CD4-positive, alpha-beta T cell (primary cell): ENCODE data around the gene SFN. TPM values are rescaled to one million over a fixed set of nuclear protein-coding genes. Genes with fewer than 3 reads are reported as not detected.

Experiments
- ATAC-seq: fragments of 200-7000 bp; cut with Tn5 transposase; one replicate; pipeline ENCODE4 v1.10.0; 2022; ENCODE audit warnings: mild to moderate bottlenecking; ENCODE audit not compliant: poor library complexity
- CTCF ChIA-PET: fragments of 350-600 bp; sonication (Branson Sonifier 250); formaldehyde crosslinking; loops from one replicate; lab custom pipeline; 2021; ENCODE audit warnings: antibody characterized with exemption, inconsistent platforms; lab: Charles Lee
- POLR2A ChIA-PET: fragments of 350-600 bp; sonication (Branson Sonifier 250); formaldehyde crosslinking; loops from one replicate; lab custom pipeline; 2021; ENCODE audit warnings: antibody characterized with exemption, inconsistent platforms; lab: Charles Lee
- DNase-seq, 14 experiments: peaks; one replicate each; pipeline ENCODE4 v3.0.0-alpha.2; 2013 to 2020; ENCODE audit warnings: mixed read lengths in 2 of 14
- H3K27ac ChIP-seq, 2 donors: one replicate each; pipeline versions ENCODE4 v1.5.1 to v1.7.0; 2013; ENCODE audit warnings: low read length in 2 of 2, low read depth in 1 of 2, mild to moderate bottlenecking in 1 of 2
- H3K27me3 ChIP-seq, 2 experiments: 1 replicate in 1 of 2; 2 replicates in 1 of 2; pipeline versions ENCODE4 v1.6.1 to v1.7.0; 2013; ENCODE audit warnings: low read length in 2 of 2, control low read depth in 1 of 2, mild to moderate bottlenecking in 1 of 2, moderate library complexity in 1 of 2; ENCODE audit not compliant: insufficient read depth in 2 of 2, control insufficient read depth in 1 of 2
- H3K36me3 ChIP-seq: one replicate; pipeline ENCODE4 v1.6.1; 2013; ENCODE audit warnings: low read length, control low read depth; ENCODE audit not compliant: insufficient read depth
- H3K4me1 ChIP-seq: one replicate; pipeline ENCODE4 v1.6.1; 2013; ENCODE audit warnings: low read length, control low read depth; ENCODE audit not compliant: insufficient read depth
- H3K4me3 ChIP-seq: one replicate; pipeline ENCODE4 v1.5.1; 2013; ENCODE audit warnings: mild to moderate bottlenecking, low read length, moderate library complexity
- H3K9me3 ChIP-seq, 2 experiments: 1 replicate in 1 of 2; 2 replicates in 1 of 2; pipeline versions ENCODE4 v1.6.1 to v1.7.0; 2013; ENCODE audit warnings: low read length in 2 of 2, mild to moderate bottlenecking in 2 of 2, control low read depth in 1 of 2, moderate library complexity in 1 of 2; ENCODE audit not compliant: control insufficient read depth in 1 of 2, insufficient read depth in 1 of 2
- H3K27ac Mint-ChIP-seq: one replicate; pipeline ENCODE4 v1.8.0; 2020; ENCODE audit warnings: mixed read lengths
- H3K27me3 Mint-ChIP-seq: one replicate; pipeline ENCODE4 v1.8.0; 2021; ENCODE audit warnings: mixed read lengths
- H3K36me3 Mint-ChIP-seq: one replicate; pipeline ENCODE4 v1.8.0; 2021; ENCODE audit warnings: low read depth, mixed read lengths
- H3K4me1 Mint-ChIP-seq: one replicate; pipeline ENCODE4 v1.8.0; 2021; ENCODE audit warnings: low read depth, mixed read lengths
- H3K4me3 Mint-ChIP-seq: one replicate; pipeline ENCODE4 v1.8.0; 2020; ENCODE audit warnings: mild to moderate bottlenecking, mixed read lengths
- H3K9me3 Mint-ChIP-seq: one replicate; pipeline ENCODE4 v1.8.0; 2020; ENCODE audit warnings: mixed read lengths
- intact Hi-C, 2 experiments: fragments of 100-400 bp; cut with DNase I in 1 of 2; cut with micrococcal nuclease in 1 of 2; formaldehyde crosslinking; loops; one replicate each; pipeline versions ENCODE4 v1.15.1 to v1.9.0; 2023 to 2025; cut with DNase I, micrococcal nuclease
- total RNA-seq, 174 experiments: library from RNA in 2 of 174; stranded (reverse) in 2 of 174; gene quantifications; one replicate each; pipeline ENCODE4 v1.2.3 and lab custom pipeline; 2021 to 2026
- TF ChIP-seq, protein P1 (sequence below): fragments of 200-600 bp; IDR thresholded peaks from one replicate; pipeline ENCODE4 v1.8.0; 2022; ENCODE audit warnings: antibody characterized with exemption, mild to moderate bottlenecking

SFN gene
- total RNA-seq, 2 experiments from 2014 or later, result 1.2 to 2.0 TPM

DNA sequence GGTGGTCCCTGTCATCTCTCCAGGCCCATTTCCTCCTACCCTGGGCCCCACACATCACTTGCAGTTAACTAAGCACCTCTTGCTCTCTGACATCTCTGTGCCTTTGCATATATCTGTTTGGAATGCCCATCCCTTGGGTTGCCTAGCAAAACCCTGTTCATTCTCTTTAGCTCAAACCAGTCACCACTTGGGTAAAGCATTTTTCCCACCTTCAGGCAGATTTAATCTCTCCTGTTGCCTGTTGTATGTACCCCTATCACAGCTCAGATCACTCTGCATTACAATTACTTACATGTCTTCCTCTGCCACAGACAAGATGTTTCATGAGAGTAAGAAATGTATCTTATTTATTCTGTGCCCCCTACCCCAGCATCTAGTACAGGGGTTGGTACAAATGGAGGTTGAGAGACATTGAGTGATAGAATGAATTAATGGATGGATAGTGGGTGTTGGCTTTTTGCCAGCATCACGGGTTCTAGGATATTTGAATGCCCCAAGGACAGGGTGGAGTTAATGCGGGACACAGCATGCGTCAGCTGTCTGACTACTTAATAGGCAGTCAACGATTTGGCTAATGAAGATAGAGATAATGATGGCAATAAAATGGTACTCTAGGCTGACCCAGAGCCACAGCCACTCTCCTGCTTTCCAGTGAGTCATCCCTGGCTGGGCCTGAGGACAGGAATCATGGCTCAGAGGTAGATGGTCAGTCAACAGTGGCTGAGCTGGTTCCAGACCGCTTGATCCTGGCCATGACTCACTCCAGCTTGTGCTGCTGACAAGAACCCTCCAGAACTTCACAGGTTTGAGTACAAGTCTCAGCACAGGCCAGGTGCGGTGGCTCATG is 44.3 kb downstream of the SFN start:
- CTCF ChIA-PET, result no interaction called here
- Histone ChIP-seq H3K9me3 (no peaks in the 10 kb centered on the region), H3K36me3 (no peaks in the 10 kb centered on the region), H3K27me3 (no peaks in the 10 kb centered on the region), H3K4me1 (no peaks in the 10 kb centered on the region), H3K27ac (no peak overlapping the region), H3K4me3 (no peak overlapping the region)
- peak overlapping the region; percentile 3 for H3K4me3 Mint-ChIP-seq
- no peaks in the 10 kb centered on the region for H3K36me3 Mint-ChIP-seq
- intact Hi-C loops, result no loop called here
- DNase-seq (no peak), ATAC-seq (no peak)
- H3K27me3 Mint-ChIP-seq, result peaks cover 4% of the 10 kb centered on the region
- peaks cover 2% of the 10 kb centered on the region for H3K4me1 Mint-ChIP-seq
- POLR2A ChIA-PET, result no interaction called here
- TF ChIP-seq, protein P1, sequence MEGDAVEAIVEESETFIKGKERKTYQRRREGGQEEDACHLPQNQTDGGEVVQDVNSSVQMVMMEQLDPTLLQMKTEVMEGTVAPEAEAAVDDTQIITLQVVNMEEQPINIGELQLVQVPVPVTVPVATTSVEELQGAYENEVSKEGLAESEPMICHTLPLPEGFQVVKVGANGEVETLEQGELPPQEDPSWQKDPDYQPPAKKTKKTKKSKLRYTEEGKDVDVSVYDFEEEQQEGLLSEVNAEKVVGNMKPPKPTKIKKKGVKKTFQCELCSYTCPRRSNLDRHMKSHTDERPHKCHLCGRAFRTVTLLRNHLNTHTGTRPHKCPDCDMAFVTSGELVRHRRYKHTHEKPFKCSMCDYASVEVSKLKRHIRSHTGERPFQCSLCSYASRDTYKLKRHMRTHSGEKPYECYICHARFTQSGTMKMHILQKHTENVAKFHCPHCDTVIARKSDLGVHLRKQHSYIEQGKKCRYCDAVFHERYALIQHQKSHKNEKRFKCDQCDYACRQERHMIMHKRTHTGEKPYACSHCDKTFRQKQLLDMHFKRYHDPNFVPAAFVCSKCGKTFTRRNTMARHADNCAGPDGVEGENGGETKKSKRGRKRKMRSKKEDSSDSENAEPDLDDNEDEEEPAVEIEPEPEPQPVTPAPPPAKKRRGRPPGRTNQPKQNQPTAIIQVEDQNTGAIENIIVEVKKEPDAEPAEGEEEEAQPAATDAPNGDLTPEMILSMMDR, result no peak
- H3K27ac Mint-ChIP-seq, result no peak overlapping the region
- no peaks in the 10 kb centered on the region for H3K9me3 Mint-ChIP-seq

DNA sequence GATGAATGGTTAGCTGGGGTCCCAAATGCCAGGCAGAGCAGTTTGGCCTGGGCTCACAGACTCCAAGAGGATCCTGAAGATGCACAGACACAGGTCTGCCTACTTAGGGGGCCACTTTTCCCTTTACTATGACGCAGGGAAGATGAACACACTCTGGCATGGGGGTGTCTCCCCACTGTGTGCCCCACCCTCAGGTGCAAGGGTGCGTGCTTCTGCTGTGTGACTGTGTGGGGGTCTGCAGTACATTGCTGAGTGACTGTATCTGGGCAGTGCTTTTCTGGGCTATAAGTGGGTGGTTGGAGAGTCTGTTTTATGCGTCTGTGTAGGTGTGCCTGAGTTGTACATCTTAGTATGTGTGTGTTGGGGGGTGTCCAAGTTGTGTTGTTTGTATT is 47.0 kb downstream of the SFN start:
- no peak overlapping the region for H3K27ac Mint-ChIP-seq
- H3K27me3 ChIP-seq, result no peaks in the 10 kb centered on the region
- no peaks in the 10 kb centered on the region for H3K9me3 Mint-ChIP-seq
- CTCF ChIA-PET, result no interaction called here
- no peaks in the 10 kb centered on the region for H3K9me3 ChIP-seq
- no peak overlapping the region for H3K4me3 ChIP-seq
- no peaks in the 10 kb centered on the region for H3K4me1 ChIP-seq
- intact Hi-C loops, result no loop called here
- no peaks in the 10 kb centered on the region for H3K36me3 ChIP-seq
- POLR2A ChIA-PET, result no interaction called here
- peaks cover 4% of the 10 kb centered on the region for H3K27me3 Mint-ChIP-seq
- no peak overlapping the region for H3K27ac ChIP-seq
- TF ChIP-seq, protein P1, result no peak
- no peak for DNase-seq
- no peak for ATAC-seq
- no peaks in the 10 kb centered on the region for H3K36me3 Mint-ChIP-seq
- H3K4me3 Mint-ChIP-seq, result no peak overlapping the region
- H3K4me1 Mint-ChIP-seq, result no peaks in the 10 kb centered on the region

DNA sequence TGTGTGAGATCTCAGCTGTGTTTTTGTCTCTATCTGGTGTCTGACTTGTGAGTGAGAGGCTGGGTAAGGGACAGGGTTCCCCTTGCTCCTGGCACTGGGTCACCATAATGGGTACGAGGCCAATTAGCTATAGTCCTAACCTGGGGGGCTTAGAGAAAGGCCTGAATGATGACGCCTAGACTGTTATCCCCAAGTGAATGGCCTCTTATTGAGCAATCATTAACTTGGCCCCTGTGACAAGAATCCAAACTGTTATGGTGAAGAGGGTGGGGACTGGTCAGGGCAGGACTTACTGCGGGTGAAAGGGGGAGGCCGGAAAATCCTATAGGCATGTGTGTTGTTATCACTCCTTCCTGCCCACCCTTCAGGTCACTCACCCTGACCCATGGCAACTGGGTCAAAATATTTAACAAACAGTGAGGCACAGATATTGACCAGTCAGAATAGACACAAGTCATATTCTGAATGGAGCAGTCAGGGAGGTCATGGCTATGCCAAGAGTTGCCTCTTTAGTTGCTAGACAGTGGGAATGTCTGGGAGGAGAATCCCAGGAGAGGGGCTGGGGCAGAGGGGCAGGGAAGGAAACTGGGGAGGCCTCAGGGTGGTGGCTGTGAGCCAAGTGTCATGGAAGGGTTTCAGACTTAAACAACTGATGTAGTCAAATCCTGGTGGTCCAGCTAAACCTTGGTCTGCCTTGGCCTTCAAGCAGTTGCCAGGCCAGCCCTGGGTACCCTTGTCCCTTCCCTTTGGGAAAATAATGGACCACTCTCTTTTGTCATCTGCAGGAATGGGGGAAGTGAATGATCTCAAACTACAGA is 47.6 kb downstream of the SFN start:
- Mint-ChIP-seq H3K4me3 (no peak overlapping the region), H3K36me3 (no peaks in the 10 kb centered on the region), H3K4me1 (no peaks in the 10 kb centered on the region), H3K27ac (no peak overlapping the region), H3K27me3 (peaks cover 4% of the 10 kb centered on the region), H3K9me3 (no peaks in the 10 kb centered on the region)
- Histone ChIP-seq H3K27me3 (no peaks in the 10 kb centered on the region), H3K4me3 (no peak overlapping the region), H3K27ac (no peak overlapping the region), H3K4me1 (no peaks in the 10 kb centered on the region), H3K9me3 (no peaks in the 10 kb centered on the region), H3K36me3 (no peaks in the 10 kb centered on the region)
- TF ChIP-seq, protein P1, result no peak
- ATAC-seq, result no peak
- no peak for DNase-seq
- POLR2A ChIA-PET, result no interaction called here
- intact Hi-C loops, result no loop called here
- CTCF ChIA-PET, result no interaction called here
